HepG2 (cell line): ENCODE results near the gene GPSM1. TPM values are rescaled to one million over a fixed set of nuclear protein-coding genes. Genes with fewer than 3 reads are reported as not detected.
A peak's percentile ranks its signal among the peaks of the same experiment; 100 is the strongest.

Experiments used
- ATAC-seq: fragments of 200-7000 bp; cut with Tn5 transposase; 3 replicates; pipeline ENCODE4 v1.9.1; 2020; ENCODE audit warnings: mild to moderate bottlenecking, moderate library complexity
- BruUV-seq: library from RNA; stranded (reverse); fragments of 400-500 nt; replicated peaks from 2 replicates; lab custom pipeline; 2021; lab: Mats Ljungman, UMichigan
- CTCF ChIA-PET: fragments of 300-600 bp; formaldehyde crosslinking; extraction: SDS; loops from one replicate; lab custom pipeline; 2021; ENCODE audit warnings: low total read pairs, inconsistent platforms, low intra/inter-chr PET ratio; lab: Yijun Ruan, JAX
- POLR2A ChIA-PET: fragments of 350-600 bp; sonication (Branson Sonifier 250); formaldehyde crosslinking; loops from one replicate; lab custom pipeline; 2020; ENCODE audit warnings: antibody characterized with exemption, inconsistent platforms; lab: Yijun Ruan, JAX
- DNase-seq: peaks from one replicate; pipeline ENCODE4 v3.0.0-alpha.2; 2015; ENCODE audit warnings: low spot score
- FAIRE-seq: peaks from 3 replicates; lab custom pipeline; 2011; peaks lifted over from hg19 to GRCh38; lab: Jason Lieb, UNC
- H2AFZ ChIP-seq: one replicate; pipeline ENCODE4 v1.6.1; 2011; ENCODE audit warnings: low read length, inconsistent platforms
- H3K27ac ChIP-seq: fragments of 300-600 bp; 3 replicates; pipeline ENCODE4 v1.8.0; 2011; ENCODE audit warnings: mixed run types, mild to moderate bottlenecking, mixed read lengths, low read length, inconsistent platforms; ENCODE audit not compliant: insufficient read depth; ENCODE audit errors: extremely low read length
- H3K27me3 ChIP-seq, 2 experiments: fragments of 200-600 bp in 1 of 2; 2 replicates in 1 of 2; 3 replicates in 1 of 2; pipeline versions ENCODE4 v1.6.0 to v1.8.0; 2011; ENCODE audit warnings: low read length in 2 of 2, mild to moderate bottlenecking in 2 of 2, moderate library complexity in 2 of 2, inconsistent platforms in 1 of 2; ENCODE audit not compliant: insufficient read depth in 2 of 2, control insufficient read depth in 1 of 2
- H3K36me3 ChIP-seq, 2 experiments: fragments of 200-600 bp in 1 of 2; replicated peaks in 1 of 2; 2 replicates in 1 of 2; 3 replicates in 1 of 2; pipeline versions ENCODE4 v1.5.1 to v1.8.0; 2011; ENCODE audit warnings: low read length in 2 of 2, inconsistent platforms in 1 of 2; ENCODE audit not compliant: insufficient read depth in 2 of 2, control insufficient read depth in 1 of 2
- H3K4me1 ChIP-seq: 2 replicates; pipeline ENCODE4 v1.5.1; 2012; ENCODE audit warnings: low read length, inconsistent platforms; ENCODE audit not compliant: insufficient read depth
- H3K4me2 ChIP-seq: 2 replicates; pipeline ENCODE4 v1.6.0; 2011; ENCODE audit warnings: low read depth, low read length, inconsistent platforms
- H3K4me3 ChIP-seq, 3 experiments: fragments of 200-600 bp in 1 of 3; sonication (generic), shearing (Covaris generic) in 1 of 3; replicated peaks in 1 of 3; 2 replicates each; pipeline ENCODE4 v1.5.1; 2011 to 2016; ENCODE audit warnings: low read length in 3 of 3, inconsistent platforms in 2 of 3, low read depth in 2 of 3, mild to moderate bottlenecking in 2 of 3, control low read depth in 1 of 3, mixed read lengths in 1 of 3; ENCODE audit not compliant: insufficient read depth in 1 of 3
- H3K79me2 ChIP-seq: one replicate; pipeline ENCODE4 v1.6.1; 2011; ENCODE audit warnings: low read length, inconsistent platforms; ENCODE audit not compliant: insufficient read depth
- H3K9ac ChIP-seq: 2 replicates; pipeline ENCODE4 v1.6.0; 2011; ENCODE audit warnings: mild to moderate bottlenecking, low read depth, low read length, inconsistent platforms; ENCODE audit not compliant: insufficient read depth
- H3K9me3 ChIP-seq: 2 replicates; pipeline ENCODE4 v1.5.1; 2012; ENCODE audit warnings: mild to moderate bottlenecking, low read length
- H4K20me1 ChIP-seq: 2 replicates; pipeline ENCODE4 v1.6.0; 2011; ENCODE audit warnings: inconsistent platforms, mild to moderate bottlenecking, low read length, moderate library complexity; ENCODE audit not compliant: insufficient read depth
- NFAT5 ChIP-seq: sonication (generic); formaldehyde crosslinking; IDR thresholded peaks from 2 replicates; pipeline ENCODE4 v1.4.0; 2020; ENCODE audit warnings: missing genetic modification reagents
- NFE2 ChIP-seq: sonication (generic); formaldehyde crosslinking; IDR thresholded peaks from 2 replicates; pipeline ENCODE4 v1.4.0; 2020; ENCODE audit warnings: missing genetic modification reagents
- SMC3 ChIP-seq: IDR thresholded peaks from 2 replicates; pipeline ENCODE4 v1.6.1; 2011; ENCODE audit warnings: low read length, improper control_type of control experiment
- WGBS: methylation state at CpG from one replicate; pipeline ENCODE4 v1.1.6; 2017; ENCODE audit warnings: low lambda C conversion rate; 5-methylcytosine and 5-hydroxymethylcytosine counted together
- in situ Hi-C: cut with HindIII; loops from 2 replicates; pipeline ENCODE4 v1.10.0; 2017; ENCODE audit warnings: low pct_unique_long_range_greater_than_20kb; ENCODE audit not compliant: extremely low pct_ligation_motif_present
- intact Hi-C: fragments of 100-400 bp; cut with micrococcal nuclease; formaldehyde crosslinking; loops from one replicate; pipeline ENCODE4 v1.10.0; 2022; ENCODE audit not compliant: unreplicated experiment
- polyA plus RNA-seq, 8 experiments: library from polyadenylated mRNA; depleted of rRNA in 3 of 8; stranded (reverse) in 7 of 8; unstranded in 1 of 8; fragments of >200 nt; fragmentation: Illumina TruSeq in 4 of 8; extraction: Trizol in 4 of 8; gene quantifications; 2 replicates each; pipeline versions ENCODE4 v1.2.1 to v1.2.3, GENCODE V29; 2011 to 2016; ENCODE audit warnings: low read depth in 4 of 8, missing spikeins in 1 of 8, mixed read lengths in 1 of 8; ENCODE audit not compliant: insufficient read depth in 1 of 8
- total RNA-seq, 5 experiments: library from RNA; depleted of rRNA; stranded (reverse); fragments of >200 nt; fragmentation: Illumina TruSeq; extraction: Trizol; gene quantifications; 2 replicates each; pipeline ENCODE4 v1.2.3, GENCODE V29; 2016; ENCODE audit warnings: low read depth in 1 of 5
- TF ChIP-seq, protein P1 (sequence below): IDR thresholded peaks from 2 replicates; pipeline ENCODE4 v1.6.1; 2016; ENCODE audit warnings: mild to moderate bottlenecking
- TF ChIP-seq, protein P2 (sequence below): sonication (generic); formaldehyde crosslinking; IDR thresholded peaks from 2 replicates; pipeline ENCODE4 v1.9.0; 2021; ENCODE audit warnings: missing genetic modification reagents, borderline replicate concordance
- TF ChIP-seq, protein P3 (sequence below): sonication (generic); formaldehyde crosslinking; IDR thresholded peaks from 2 replicates; pipeline ENCODE4 v1.5.1; 2020; ENCODE audit warnings: mild to moderate bottlenecking, missing genetic modification reagents, moderate library complexity

Gene GPSM1
- total and polyA plus RNA-seq, 2 of the 13 experiments (the other 11 are each of a cell fraction or from before 2014, with no cell fraction given), result 1.0 to 2.4 TPM

DNA sequence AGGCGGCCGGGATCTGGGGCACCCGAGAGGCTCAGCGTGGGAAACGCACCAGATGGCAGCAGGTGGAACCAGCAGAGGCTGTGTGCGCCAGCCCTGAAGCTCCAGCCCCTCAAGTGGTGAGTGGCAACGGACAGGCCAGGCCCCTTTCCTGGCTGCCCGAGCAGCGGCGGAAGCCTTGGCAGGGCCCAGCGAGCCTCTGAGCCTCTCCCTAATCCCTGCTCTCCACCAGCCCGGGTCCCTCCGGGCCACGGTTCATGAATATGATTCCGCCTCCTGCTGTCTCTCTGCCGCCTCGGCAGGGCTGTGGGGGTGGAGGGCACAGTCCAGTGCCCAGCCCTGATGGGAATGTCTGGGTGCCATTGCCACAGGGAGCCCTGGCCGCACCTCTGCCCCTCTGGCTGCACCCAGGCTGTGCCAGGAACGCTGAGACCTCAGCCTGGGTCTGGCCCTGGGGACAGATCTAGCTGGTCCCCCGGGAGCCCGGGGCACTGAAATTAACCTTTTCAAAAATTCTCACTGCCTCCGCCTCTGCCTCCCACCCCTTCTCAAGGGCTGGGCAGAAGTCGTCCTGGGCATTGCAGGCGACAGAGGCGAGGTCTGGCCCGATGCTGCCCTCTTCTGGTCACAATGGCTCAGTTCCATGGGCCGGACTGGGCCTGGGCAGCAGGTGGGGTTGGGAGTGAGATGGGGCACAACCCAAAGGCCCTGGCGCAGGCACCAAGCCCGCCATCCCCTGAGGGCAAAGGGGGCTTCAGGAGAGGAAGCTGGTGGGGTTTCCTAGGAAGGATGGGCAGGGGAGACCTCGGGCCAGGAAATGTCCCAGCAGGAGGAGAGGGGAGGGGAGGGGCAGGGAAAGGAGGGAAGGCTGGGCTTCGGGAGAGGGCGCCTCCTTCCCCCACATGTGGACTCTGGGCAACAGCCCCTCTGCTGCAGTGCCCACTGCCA lies 43.8 kb upstream of the GPSM1 start (continued):
- TF ChIP-seq, protein P1, sequence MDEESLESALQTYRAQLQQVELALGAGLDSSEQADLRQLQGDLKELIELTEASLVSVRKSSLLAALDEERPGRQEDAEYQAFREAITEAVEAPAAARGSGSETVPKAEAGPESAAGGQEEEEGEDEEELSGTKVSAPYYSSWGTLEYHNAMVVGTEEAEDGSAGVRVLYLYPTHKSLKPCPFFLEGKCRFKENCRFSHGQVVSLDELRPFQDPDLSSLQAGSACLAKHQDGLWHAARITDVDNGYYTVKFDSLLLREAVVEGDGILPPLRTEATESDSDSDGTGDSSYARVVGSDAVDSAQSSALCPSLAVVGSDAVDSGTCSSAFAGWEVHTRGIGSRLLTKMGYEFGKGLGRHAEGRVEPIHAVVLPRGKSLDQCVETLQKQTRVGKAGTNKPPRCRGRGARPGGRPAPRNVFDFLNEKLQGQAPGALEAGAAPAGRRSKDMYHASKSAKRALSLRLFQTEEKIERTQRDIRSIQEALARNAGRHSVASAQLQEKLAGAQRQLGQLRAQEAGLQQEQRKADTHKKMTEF (CRISPR knock-in tag), result no peak
- TF ChIP-seq SMC3, result peak; percentile 44; the same call in 1 of the 2 replicates

DNA sequence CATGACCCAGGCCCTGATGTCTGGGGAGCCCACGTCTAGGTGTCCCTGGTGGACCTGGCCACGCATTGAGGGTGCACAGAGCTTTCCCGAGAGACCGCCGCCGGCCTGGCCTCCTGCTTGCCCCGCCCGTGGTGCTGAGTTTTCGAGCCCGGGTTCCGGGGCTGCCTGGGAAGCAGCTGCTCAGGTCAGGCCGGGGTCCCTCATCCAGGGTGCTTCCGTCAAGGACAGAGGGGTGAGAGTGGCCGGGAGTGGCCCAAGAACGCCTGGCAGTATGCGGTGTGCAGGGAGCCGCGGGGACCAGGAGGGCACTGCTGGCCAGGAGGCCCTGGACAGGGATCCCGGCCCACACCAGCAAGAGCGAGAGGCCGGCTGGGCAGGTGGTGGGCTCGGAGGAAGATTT lies 43.0 kb upstream of the GPSM1 start:
- CTCF ChIA-PET, result interaction anchor here (0.7 to 1.8 kb wide), 2 partner anchors 114 to 151 kb away, joined by 4 to 6 read pairs; no protein-coding TSS in a partner anchor
- intact Hi-C loops (no loop called here), in situ Hi-C loops (loop anchor here (10.0 kb wide), 1 partner anchor 110 kb away; no protein-coding TSS in a partner anchor)
- POLR2A ChIA-PET, result no interaction called here
- ATAC-seq, result no peak
- no peaks in the 10 kb centered on the region for H3K4me1 ChIP-seq
- no peak overlapping the region for H2AFZ ChIP-seq
- no peaks in the 10 kb centered on the region for H4K20me1 ChIP-seq
- no TSS peak for BruUV-seq
- H3K27me3 ChIP-seq, result peaks cover 12 to 85% of the 10 kb centered on the region in 2 experiments
- H3K9ac ChIP-seq, result no peak overlapping the region
- FAIRE-seq, result no peak
- no peak overlapping the region for H3K4me3 ChIP-seq
- no peak overlapping the region for H3K27ac ChIP-seq
- DNase-seq, result no peak
- no peaks in the 10 kb centered on the region for H3K79me2 ChIP-seq
- 50% methylated on average over 14 of the region's 22 CpGs for WGBS
- H3K4me2 ChIP-seq, result no peak overlapping the region
- no peaks in the 10 kb centered on the region for H3K9me3 ChIP-seq
- no peaks in the 10 kb centered on the region for H3K36me3 ChIP-seq
- TF ChIP-seq NFAT5 (no peak), NFE2 (CRISPR knock-in tag) (no peak)
- TF ChIP-seq, protein P2, sequence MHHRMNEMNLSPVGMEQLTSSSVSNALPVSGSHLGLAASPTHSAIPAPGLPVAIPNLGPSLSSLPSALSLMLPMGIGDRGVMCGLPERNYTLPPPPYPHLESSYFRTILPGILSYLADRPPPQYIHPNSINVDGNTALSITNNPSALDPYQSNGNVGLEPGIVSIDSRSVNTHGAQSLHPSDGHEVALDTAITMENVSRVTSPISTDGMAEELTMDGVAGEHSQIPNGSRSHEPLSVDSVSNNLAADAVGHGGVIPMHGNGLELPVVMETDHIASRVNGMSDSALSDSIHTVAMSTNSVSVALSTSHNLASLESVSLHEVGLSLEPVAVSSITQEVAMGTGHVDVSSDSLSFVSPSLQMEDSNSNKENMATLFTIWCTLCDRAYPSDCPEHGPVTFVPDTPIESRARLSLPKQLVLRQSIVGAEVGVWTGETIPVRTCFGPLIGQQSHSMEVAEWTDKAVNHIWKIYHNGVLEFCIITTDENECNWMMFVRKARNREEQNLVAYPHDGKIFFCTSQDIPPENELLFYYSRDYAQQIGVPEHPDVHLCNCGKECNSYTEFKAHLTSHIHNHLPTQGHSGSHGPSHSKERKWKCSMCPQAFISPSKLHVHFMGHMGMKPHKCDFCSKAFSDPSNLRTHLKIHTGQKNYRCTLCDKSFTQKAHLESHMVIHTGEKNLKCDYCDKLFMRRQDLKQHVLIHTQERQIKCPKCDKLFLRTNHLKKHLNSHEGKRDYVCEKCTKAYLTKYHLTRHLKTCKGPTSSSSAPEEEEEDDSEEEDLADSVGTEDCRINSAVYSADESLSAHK (CRISPR knock-in tag), result no peak
- TF ChIP-seq, protein P3, sequence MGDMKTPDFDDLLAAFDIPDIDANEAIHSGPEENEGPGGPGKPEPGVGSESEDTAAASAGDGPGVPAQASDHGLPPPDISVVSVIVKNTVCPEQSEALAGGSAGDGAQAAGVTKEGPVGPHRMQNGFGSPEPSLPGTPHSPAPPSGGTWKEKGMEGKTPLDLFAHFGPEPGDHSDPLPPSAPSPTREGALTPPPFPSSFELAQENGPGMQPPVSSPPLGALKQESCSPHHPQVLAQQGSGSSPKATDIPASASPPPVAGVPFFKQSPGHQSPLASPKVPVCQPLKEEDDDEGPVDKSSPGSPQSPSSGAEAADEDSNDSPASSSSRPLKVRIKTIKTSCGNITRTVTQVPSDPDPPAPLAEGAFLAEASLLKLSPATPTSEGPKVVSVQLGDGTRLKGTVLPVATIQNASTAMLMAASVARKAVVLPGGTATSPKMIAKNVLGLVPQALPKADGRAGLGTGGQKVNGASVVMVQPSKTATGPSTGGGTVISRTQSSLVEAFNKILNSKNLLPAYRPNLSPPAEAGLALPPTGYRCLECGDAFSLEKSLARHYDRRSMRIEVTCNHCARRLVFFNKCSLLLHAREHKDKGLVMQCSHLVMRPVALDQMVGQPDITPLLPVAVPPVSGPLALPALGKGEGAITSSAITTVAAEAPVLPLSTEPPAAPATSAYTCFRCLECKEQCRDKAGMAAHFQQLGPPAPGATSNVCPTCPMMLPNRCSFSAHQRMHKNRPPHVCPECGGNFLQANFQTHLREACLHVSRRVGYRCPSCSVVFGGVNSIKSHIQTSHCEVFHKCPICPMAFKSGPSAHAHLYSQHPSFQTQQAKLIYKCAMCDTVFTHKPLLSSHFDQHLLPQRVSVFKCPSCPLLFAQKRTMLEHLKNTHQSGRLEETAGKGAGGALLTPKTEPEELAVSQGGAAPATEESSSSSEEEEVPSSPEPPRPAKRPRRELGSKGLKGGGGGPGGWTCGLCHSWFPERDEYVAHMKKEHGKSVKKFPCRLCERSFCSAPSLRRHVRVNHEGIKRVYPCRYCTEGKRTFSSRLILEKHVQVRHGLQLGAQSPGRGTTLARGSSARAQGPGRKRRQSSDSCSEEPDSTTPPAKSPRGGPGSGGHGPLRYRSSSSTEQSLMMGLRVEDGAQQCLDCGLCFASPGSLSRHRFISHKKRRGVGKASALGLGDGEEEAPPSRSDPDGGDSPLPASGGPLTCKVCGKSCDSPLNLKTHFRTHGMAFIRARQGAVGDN (CRISPR knock-in tag), result no peak
